ENCODE results near the gene TMEM208. TPM values are rescaled to one million over a fixed set of nuclear protein-coding genes. Genes with fewer than 3 reads are reported as not detected.

TMEM208 gene
- total RNA-seq, 1 experiment from 2014 or later: 39.4 TPM

DNA sequence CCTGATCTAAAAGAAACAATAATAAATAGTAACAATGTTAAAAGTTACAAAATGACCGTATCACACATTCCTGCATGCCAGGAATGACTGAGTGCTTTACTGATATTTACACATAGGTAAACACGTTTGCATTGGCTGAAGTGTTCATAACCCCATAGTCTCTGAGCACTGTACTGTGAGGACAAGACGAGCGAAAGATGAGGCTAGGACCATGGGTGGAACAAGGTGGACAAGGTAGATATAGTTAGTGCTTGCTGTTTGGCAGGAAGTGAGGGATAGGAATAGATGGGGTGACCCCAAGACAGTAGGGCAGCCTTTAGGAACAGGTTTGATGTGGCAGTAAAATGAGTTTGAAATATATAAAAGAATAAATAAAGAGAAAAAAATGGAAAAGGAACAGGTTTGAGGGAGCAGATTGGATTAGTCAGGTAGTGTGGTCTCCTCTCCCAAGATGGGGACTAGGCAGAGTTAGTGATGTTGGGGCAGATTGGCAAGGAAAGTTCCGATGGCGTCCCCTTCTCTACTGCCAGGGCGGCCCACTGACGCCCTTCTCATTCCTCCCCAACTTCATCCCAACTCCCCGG lies 35.4 kb upstream of the TMEM208 start:
- no peak for DNase-seq (ENCODE audit: low read depth)

DNA sequence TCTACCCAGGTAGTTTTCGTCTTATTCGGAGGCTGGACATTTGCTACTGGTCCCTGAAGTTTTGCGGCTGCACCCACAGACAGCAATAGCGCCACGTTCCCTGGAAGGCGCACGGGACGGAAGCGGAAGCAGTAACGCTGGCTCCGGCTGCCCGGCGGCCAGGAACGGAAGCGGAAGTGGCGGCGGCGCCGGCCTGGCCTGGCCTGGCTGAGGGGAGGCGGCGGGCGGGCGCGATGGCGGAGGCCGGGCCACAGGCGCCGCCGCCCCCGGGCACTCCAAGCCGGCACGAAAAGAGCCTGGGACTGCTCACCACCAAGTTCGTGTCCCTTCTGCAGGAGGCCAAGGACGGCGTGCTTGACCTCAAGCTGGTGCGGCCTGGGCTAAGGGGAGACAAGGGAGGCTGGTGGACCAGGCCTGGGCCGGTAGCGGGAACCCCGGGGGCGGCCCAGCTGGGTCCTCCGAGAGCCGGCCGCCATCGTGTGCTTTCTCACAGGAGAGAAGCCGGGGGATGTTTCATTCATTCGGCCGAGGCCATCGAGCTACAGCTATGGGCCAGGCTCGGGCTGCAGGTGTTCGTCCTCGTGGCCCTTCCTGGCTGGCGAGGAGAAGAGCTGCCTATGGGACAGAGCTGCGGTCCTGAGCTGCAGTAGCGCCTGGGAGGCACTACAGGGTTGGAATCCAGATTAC lies 34.8 kb upstream of the TMEM208 start, which contains the start of gene E2F4:
E2F4 (plus strand) TSS at position 161 of the 687 bp plus-strand sequence; CDS start at position 234, 73 bp downstream.
- peak; percentile 82 for DNase-seq (ENCODE audit: low read depth)

DNA sequence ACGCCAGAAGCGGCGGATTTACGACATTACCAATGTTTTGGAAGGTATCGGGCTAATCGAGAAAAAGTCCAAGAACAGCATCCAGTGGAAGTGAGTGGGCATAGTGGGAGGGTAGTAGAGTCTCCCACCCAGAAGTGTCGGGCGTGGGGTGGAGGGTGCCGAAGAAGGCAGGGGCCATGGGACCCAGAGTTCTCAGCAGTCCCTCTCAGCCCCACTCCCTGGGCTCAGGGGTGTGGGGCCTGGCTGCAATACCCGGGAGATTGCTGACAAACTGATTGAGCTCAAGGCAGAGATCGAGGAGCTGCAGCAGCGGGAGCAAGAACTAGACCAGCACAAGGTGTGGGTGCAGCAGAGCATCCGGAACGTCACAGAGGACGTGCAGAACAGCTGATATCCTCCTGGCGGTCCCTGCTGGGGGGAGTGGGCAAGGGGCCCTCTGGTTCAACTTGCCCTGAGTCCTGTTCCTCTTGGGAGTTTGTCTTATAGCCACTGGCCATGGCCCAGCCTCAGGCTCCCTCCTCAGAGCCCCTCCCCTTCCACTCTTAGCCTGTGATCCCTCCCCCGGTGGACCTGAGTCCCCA lies 34.1 kb upstream of the TMEM208 start:
- DNase-seq (ENCODE audit: low read depth): no peak

DNA sequence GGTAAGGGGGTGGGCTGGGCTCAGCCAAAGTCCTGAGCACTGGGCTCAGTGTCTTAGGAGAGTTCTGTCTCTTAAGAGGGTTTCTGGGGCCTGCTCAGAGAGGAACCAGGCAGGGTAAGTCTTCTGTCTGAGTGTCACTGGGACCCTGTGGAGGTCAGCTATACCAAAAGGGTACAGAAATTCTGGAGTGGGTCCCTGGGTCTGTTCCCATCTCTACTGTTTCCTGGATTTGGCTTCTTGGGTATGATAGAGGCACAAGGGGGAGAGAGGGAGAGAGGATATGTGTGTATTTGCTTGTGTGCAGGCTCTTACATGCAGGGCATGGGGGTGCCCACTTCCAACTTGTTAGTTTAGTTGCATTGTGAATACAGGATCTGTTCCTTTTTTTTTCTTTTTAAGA lies 33.4 kb upstream of the TMEM208 start:
- no peak for DNase-seq (ENCODE audit: low read depth)

DNA sequence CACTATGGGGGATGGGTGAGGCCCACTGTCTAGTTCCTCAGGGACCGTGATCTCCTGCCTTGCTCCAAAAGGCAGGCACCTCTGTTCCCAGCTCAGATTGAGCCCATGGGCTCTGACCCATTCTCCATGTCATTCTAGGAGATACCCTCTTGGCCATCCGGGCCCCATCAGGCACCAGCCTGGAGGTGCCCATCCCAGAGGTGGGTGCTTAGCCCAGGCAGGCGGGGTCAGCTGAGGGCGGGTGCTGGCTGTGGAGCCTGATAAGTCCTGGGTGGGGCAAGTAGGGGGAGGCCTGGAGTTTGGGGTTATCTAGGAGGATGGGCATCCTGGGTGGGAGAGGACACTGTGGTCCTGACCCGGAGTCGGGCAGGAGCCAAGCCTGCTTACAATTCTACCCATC lies 32.7 kb upstream of the TMEM208 start:
- DNase-seq (ENCODE audit: low read depth): no peak

DNA sequence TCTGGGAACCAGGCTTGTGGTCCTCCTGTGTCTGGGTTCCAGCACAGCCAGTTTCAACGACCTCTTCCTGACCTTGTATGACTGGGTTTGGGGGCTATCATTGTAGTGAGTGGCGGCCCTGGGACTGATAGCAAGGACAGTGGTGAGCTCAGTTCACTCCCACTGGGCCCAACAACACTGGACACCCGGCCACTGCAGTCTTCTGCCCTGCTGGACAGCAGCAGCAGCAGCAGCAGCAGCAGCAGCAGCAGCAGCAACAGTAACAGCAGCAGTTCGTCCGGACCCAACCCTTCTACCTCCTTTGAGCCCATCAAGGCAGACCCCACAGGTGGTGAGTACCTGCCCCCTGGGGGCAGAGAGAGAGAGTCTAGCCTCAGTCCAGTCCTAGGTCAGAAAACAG lies 31.3 kb upstream of the TMEM208 start:
- no peak for DNase-seq (ENCODE audit: low read depth)

DNA sequence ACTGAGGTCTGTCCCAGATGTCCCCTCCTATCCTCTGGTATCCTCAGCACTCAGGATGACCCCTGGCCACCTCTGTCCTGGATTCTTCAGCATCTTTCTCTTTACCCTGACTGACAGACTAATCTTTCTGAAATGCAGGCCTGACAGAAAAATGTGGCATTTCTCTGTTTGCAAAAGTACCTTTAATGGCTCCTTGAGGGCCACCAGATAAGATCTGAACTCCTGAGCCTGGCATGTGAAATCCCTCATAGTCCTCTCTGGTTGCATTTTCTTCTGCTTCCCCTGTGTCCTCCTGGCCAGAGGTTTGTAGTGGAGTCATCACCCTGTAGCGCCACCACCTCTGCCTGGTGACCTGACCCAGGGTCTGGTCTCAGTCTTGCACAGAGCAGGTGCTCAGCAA lies 30.0 kb upstream of the TMEM208 start:
- DNase-seq (ENCODE audit: low read depth): no peak

DNA sequence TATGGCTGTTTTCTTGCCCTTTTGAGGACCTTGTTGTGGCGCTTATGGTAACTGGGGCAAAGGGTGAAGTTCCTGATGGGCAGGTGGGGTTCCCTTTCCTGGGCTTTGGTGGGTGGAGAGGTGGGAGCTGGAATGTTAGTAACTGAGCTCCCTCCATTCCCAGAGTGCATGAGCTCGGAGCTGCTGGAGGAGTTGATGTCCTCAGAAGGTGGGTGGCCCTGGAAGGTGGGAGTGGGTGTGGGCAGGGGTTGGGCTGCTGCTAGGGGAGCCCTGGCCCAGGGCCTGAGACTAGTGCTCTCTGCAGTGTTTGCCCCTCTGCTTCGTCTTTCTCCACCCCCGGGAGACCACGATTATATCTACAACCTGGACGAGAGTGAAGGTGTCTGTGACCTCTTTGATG lies 29.2 kb upstream of the TMEM208 start:
- DNase-seq (ENCODE audit: low read depth): no peak

DNA sequence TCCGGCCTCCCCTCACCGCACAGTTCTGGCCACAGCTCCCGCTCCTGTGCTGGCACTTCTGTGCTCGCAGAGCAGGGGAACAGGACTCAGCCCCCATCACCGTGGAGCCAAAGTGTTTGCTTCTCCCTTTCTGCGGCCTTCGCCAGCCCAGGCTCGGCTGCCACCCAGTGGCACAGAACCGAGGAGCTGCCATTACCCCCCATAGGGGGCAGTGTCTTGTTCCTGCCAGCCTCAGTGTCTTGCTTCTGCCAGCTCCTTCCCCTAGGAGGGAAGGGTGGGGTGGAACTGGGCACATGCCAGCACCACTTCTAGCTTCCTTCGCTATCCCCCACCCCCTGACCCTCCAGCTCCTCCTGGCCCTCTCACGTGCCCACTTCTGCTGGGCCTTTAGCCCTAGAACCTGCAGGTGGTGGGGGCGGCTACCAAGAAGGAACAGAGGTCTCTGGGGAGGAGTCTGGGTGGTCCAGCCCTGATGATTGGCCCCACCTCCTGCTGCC lies 28.6 kb upstream of the TMEM208 start:
- DNase-seq (ENCODE audit: low read depth): no peak

DNA sequence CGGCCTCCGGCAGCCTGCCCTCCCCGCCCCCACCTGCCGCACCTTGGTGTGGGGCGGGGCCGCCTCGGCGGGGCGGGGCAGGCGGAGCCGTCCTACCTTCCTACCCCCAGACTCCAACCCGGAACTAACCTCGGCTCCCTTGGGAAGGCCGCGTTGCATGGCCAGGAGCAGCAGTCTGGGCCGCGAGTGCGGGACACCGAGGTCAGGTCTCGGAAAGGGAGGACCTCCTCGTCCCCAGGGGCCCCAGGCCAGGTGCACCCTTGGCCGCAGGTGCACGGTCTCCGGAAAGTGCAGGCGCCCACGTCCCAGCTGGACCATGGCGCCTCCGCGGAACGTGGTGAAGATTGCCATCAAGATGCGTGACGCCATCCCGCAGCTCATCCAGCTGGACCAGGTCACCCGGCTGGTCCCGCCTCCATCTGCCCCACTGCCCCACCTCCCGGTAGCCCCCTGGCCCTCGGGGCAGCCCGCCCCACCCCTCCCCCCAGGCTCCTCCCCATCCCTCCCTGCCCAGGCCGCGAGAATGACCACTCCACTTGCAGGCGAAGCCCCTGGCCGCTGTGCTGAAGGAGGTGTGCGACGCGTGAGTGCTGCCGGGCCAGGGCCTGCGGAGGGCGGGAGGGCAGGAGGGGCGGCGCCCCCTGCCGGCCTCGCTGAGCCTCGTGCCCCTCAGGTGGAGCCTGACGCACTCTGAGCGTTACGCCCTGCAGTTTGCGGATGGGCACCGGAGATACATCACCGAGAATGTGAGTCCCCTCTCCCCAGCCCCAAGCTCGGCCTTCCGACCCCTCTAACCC lies 27.7 kb upstream of the TMEM208 start, which contains the start of gene ELMO3:
ELMO3 (plus strand) TSS at position 121 of the 797 bp plus-strand sequence; CDS start at position 317, 196 bp downstream.
- no peak for DNase-seq (ENCODE audit: low read depth)

DNA sequence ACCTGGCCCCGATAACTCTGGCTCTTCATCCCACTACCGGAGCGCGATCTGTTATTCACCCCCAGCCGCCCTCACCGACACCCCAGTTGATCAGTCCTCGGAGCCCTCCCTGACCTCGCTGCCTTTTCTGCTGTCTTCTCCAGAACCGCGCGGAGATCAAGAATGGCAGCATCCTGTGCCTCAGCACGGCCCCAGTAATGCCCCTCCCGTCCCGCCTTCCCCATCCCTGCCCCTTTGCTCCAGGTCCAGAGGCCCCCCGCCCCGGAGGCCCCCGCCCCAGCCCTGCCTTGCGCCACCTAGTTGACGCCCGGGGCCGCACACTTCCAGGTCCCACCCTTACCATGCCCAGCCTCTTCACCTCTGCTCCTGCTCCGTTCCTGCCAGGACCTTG lies 27.1 kb upstream of the TMEM208 start:
- no peak for DNase-seq (ENCODE audit: low read depth)

DNA sequence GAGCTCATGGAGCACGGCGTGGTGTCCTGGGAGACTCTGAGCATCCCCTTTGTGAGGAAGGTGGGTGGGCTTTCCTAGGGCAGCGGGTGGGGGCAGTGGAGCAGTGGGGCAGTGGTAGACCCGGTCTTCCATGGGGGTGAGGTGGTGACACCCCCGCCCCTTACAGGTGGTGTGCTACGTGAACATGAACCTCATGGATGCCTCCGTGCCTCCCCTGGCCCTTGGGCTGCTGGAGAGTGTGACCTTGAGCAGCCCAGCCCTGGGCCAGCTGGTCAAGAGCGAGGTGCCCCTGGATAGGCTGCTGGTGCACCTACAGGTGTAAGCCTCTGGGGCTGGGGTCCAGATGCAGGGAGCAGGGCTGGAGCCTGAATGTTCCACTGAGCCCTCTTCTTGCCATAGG lies 26.4 kb upstream of the TMEM208 start:
- no peak for DNase-seq (ENCODE audit: low read depth)

DNA sequence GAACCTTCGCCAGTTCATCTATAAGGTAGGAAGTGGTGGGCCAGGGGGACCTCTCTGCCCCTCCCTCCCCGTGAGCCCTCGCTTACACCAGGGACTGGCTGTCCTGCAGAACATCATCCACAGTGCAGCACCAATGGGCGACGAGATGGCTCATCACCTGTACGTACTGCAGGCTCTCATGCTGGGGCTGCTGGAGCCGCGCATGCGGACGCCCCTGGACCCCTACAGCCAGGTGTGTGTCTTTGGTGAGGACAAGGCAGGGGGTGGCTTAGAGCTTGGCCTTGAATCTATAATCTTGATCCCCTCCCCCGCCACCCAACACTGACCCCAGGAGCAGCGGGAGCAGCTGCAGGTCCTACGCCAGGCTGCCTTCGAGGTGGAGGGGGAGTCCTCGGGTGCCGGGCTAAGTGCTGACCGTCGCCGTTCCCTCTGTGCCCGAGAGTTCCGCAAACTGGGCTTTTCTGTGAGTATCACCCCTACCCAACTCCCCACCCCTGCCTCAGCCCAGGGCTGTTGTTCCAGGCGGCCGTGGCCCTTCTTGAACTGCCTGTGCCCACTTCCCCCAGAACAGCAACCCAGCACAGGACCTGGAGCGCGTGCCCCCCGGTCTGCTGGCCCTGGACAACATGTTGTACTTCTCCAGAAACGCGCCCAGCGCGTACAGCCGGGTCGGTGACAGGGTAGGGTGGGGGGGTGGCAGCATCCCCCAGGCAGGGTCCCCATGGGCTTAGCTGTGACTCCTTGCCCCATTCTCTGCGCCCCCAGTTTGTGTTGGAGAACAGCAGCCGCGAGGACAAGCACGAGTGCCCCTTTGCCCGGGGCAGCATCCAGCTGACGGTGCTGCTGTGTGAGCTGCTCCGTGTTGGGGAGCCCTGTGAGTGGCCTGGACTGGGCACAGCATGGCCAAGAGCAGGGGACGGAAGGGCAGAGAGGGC lies 25.3 kb upstream of the TMEM208 start:
- DNase-seq (ENCODE audit: low read depth): no peak

DNA sequence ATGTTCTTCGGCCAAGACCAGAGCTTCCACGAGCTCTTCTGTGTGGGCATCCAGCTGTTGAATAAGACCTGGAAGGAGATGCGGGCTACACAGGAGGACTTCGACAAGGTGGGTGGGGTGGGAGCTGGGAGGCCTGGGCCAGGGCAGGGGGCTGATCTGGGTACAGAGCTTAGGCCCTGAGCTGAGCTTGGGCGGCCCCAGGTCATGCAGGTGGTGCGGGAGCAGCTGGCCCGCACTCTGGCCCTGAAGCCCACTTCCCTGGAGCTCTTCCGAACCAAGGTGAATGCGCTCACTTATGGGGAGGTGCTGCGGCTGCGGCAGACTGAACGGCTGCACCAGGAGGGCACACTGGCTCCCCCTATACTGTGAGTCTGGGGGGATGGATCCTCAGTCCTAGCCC lies 24.5 kb upstream of the TMEM208 start:
- DNase-seq (ENCODE audit: low read depth): no peak

DNA sequence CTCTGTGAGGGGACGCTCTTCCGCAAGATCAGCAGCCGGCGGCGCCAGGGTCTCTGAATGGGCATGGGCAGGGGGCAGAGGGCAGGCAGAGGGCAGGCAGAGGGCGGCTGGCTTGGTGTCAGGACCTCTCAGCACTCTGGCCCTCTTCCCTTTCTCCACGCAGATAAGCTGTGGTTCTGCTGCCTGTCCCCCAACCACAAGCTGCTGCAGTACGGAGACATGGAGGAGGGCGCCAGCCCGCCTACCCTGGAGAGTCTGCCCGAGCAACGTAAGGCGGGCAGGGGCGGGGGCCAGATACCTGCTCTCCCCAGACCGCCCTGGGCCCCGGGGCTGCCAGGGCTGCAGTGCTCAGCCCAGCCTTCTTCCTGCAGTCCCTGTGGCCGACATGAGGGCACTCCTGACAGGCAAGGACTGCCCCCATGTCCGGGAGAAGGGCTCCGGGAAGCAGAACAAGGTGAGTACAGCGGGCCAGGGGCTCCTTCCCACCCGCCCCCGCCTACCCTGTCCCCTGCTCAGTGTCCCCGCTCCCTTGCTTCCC lies 23.9 kb upstream of the TMEM208 start:
- DNase-seq (ENCODE audit: low read depth): no peak

DNA sequence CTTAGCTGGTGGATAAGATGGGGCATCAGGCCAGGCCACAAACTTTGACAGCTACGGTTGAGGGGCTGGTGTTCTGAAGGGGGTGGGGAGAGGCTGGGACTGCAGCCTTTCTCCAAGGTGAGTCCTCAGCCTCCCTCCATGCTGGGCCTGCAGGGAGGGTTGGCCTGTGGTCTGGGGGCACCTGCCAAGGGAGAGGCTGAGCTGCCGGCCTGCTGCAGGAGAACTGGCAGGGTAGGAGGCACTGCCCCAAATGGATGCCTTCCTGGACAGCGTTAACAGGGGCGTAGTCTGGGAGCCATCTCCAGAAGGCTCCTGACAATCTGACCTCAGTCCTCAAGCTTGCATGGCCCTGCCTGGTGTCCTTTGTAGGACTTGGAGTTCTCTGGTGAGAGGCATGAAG lies 22.9 kb upstream of the TMEM208 start:
- no peak for DNase-seq (ENCODE audit: low read depth)

DNA sequence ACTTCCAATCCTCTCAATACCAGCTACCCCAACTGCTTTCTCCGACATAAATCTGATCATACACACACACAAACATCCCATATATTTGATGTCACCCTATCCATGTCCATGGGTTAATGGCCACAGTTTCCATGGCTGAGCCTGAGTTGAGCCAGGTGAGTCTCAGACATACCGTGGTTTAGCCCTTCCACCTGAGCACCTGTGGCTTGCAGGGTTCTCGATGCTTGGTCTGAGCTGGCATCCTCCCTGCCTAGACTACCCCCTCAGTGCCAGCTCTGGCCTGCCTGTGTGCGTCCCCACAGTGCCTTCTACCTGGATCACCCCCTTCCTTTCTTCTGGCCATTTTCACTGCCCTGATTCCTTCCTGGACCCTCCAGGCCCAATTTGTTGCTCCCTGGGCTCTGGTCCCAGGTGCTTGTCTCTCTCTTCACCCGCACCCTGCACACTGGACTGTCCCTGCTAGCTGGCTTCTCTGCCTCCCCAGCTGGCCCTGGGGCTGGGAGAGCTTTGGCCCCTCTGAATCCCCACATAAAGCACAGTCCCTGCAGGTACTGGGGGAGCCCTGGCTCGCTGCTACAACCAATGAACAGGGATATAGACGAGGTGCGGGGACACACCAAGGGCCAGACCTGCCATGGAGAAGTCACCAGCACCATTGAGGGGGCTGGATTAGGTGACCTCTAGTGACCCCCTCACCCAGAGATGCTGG lies 20.6 kb upstream of the TMEM208 start:
- no peak for DNase-seq (ENCODE audit: low read depth)

DNA sequence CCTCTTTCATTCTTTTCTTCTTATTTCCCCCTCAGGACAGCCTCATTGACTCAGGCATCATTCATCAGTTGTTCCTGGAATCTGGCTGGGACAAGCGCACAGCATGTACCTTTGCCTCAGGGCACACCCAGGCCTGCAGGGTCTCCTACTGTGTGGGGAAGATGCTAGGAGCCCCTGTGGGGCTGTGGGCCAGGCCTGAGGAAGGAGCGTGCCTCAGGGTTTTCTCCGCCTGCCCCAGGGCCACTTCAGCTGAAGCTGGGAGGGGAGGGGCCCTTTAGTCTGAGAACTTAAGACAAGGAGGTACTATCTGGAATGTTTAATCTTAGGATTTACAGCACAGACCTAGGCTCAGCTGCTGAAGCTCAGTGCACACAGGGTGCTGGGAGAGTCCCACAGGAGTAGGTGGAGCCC lies 20.1 kb upstream of the TMEM208 start:
- no peak for DNase-seq (ENCODE audit: low read depth)

DNA sequence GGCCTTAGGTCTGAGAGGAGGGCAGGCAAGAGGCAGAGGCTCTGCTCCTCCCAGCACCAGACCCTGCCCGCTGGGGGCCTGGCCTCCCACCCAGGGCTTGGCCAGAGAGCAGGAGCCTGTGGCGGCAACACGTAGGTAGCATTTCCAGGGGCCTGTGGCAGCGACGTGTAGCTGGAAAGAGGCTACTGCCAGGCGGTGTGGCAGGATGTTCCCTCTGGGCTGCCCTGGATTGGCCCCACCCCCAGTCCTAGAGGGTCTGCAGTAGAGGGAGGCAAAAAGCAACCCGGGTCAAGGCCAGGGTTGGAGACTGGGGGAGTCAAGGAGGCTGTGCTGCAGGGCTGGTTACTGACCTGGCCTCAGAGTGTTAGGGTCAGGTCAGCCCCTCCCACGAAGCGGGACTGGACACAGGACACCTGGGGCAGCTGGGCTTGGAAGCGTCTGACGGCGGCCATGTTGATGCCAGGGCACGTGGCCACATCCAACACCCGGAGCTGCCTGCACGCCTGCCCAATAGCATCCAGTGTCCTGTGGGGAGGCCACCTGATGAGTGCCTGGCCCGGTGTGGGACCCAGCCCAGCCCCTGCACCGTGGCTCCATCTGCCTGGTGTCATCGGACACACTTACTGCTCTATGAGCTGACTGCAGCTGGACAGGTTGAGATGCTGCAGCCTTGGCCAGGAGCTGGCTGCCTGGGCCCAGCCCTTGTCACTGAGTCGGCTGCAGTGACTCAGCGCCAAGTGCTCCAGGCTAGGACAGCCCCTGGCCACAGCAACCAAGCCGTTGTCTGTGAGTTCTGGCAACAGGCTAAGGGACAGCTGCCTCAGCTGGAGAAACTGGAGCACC lies 19.5 kb upstream of the TMEM208 start:
- DNase-seq (ENCODE audit: low read depth): peak; percentile 58

All from HT1080 (cell line).